Activated CD8-positive, alpha-beta T cell treated with anti-CD3 and anti-CD28 coated beads for 36 hours (primary cell): ENCODE measurements around the gene MYH4. TPM values are rescaled to one million over a fixed set of nuclear protein-coding genes. Genes with fewer than 3 reads are reported as not detected.

ENCODE experiments used
- ATAC-seq: fragments of 200-7000 bp; cut with Tn5 transposase; one replicate; pipeline ENCODE4 v1.10.0; 2021; ENCODE audit warnings: mild to moderate bottlenecking, moderate library complexity
- CTCF ChIA-PET: fragments of 350-600 bp; sonication (Branson Sonifier 250); formaldehyde crosslinking; loops from one replicate; lab custom pipeline; 2021; ENCODE audit warnings: antibody characterized with exemption; lab: Charles Lee
- POLR2A ChIA-PET: fragments of 350-600 bp; sonication (Branson Sonifier 250); formaldehyde crosslinking; loops from one replicate; lab custom pipeline; 2021; ENCODE audit warnings: antibody characterized with exemption; lab: Charles Lee
- DNase-seq: peaks from one replicate; pipeline ENCODE4 v3.0.0-alpha.2; 2020
- H3K27ac Mint-ChIP-seq: one replicate; pipeline ENCODE4 v1.8.0; 2021; ENCODE audit warnings: mild to moderate bottlenecking, mixed read lengths
- H3K27me3 Mint-ChIP-seq: one replicate; pipeline ENCODE4 v1.8.0; 2021; ENCODE audit warnings: mixed read lengths
- H3K36me3 Mint-ChIP-seq: one replicate; pipeline ENCODE4 v1.8.0; 2021; ENCODE audit warnings: low read depth, mixed read lengths
- H3K4me1 Mint-ChIP-seq: one replicate; pipeline ENCODE4 v1.8.0; 2021; ENCODE audit warnings: low read depth, mixed read lengths
- H3K4me3 Mint-ChIP-seq: one replicate; pipeline ENCODE4 v1.8.0; 2021; ENCODE audit warnings: mild to moderate bottlenecking, moderate library complexity, mixed read lengths
- H3K9me3 Mint-ChIP-seq: one replicate; pipeline ENCODE4 v1.8.0; 2021; ENCODE audit warnings: mixed read lengths
- CTCF ChIP-seq: fragments of 200-600 bp; IDR thresholded peaks from one replicate; pipeline ENCODE4 v1.8.0; 2022; ENCODE audit warnings: antibody characterized with exemption, mild to moderate bottlenecking
- intact Hi-C: fragments of 100-400 bp; cut with micrococcal nuclease; formaldehyde crosslinking; loops from one replicate; pipeline ENCODE4 v1.10.0; 2022
- total RNA-seq, 2 experiments: library from RNA; stranded (reverse); gene quantifications; one replicate each; pipeline ENCODE4 v1.2.3, GENCODE V29; 2021

MYH4 gene
- total RNA-seq, 2 experiments from 2014 or later, result not detected

GRCh38 chr17:10428781-10429180 is 40.6 kb downstream of the MYH4 start:
- H3K36me3 Mint-ChIP-seq, result no peaks in the 10 kb centered on the region
- H3K4me1 Mint-ChIP-seq, result no peaks in the 10 kb centered on the region
- no peak overlapping the region for H3K27ac Mint-ChIP-seq
- peaks cover 7% of the 10 kb centered on the region for H3K9me3 Mint-ChIP-seq
- no peak overlapping the region for H3K4me3 Mint-ChIP-seq
- no peak for TF ChIP-seq CTCF
- ChIA-PET CTCF (no interaction called here), POLR2A (no interaction called here)
- no peak for DNase-seq
- intact Hi-C loops, result no loop called here
- peaks cover 20% of the 10 kb centered on the region for H3K27me3 Mint-ChIP-seq
- ATAC-seq, result no peak

GRCh38 chr17:10421900-10422542 is 47.3 kb downstream of the MYH4 start, which contains the start of gene MYH8:
Gene MYH8, minus strand, starts transcription at chr17:10421950. Its CDS starts 1,723 bp downstream, at chr17:10420227.
- Mint-ChIP-seq H3K4me1 (no peaks in the 10 kb centered on the region), H3K36me3 (no peaks in the 10 kb centered on the region), H3K27ac (no peak within 1 kb of the TSS), H3K9me3 (no peaks in the 10 kb centered on the region), H3K27me3 (peaks cover 7% of the 10 kb centered on the region), H3K4me3 (no peak within 1 kb of the TSS)
- no peak for TF ChIP-seq CTCF
- DNase-seq (no peak), ATAC-seq (no peak)
- ChIA-PET POLR2A (no interaction called here), CTCF (no interaction called here)
- intact Hi-C loops, result no loop called here

GRCh38 chr17:10421211-10421610 is 48.1 kb downstream of the MYH4 start:
- Mint-ChIP-seq H3K4me3 (no peak overlapping the region), H3K4me1 (no peaks in the 10 kb centered on the region), H3K27me3 (peaks cover 2% of the 10 kb centered on the region), H3K27ac (no peak overlapping the region), H3K9me3 (no peaks in the 10 kb centered on the region), H3K36me3 (no peaks in the 10 kb centered on the region)
- intact Hi-C loops, result no loop called here
- no peak for TF ChIP-seq CTCF
- ChIA-PET POLR2A (no interaction called here), CTCF (interaction anchor here (1.3 kb wide), 1 partner anchor 93 kb away, joined by 5 read pairs; no protein-coding TSS in a partner anchor)
- ATAC-seq (no peak), DNase-seq (no peak)

GRCh38 chr17:10420811-10421210 is 48.5 kb downstream of the MYH4 start:
- Mint-ChIP-seq H3K27ac (no peak overlapping the region), H3K9me3 (no peaks in the 10 kb centered on the region), H3K4me3 (no peak overlapping the region), H3K27me3 (peaks cover 5% of the 10 kb centered on the region), H3K36me3 (no peaks in the 10 kb centered on the region), H3K4me1 (no peaks in the 10 kb centered on the region)
- intact Hi-C loops, result no loop called here
- ATAC-seq, result no peak
- CTCF ChIA-PET, result interaction anchor here (1.3 kb wide), 1 partner anchor 93 kb away, joined by 5 read pairs; no protein-coding TSS in a partner anchor
- POLR2A ChIA-PET, result no interaction called here
- DNase-seq, result no peak
- TF ChIP-seq CTCF, result no peak

GRCh38 chr17:10417431-10417830 is 51.9 kb downstream of the MYH4 start:
- CTCF ChIA-PET, result no interaction called here
- intact Hi-C loops, result no loop called here
- POLR2A ChIA-PET, result no interaction called here
- TF ChIP-seq CTCF, result no peak
- no peak overlapping the region for H3K27ac Mint-ChIP-seq
- no peak for ATAC-seq
- peaks cover 13% of the 10 kb centered on the region for H3K27me3 Mint-ChIP-seq
- no peak overlapping the region for H3K4me3 Mint-ChIP-seq
- no peaks in the 10 kb centered on the region for H3K4me1 Mint-ChIP-seq
- no peaks in the 10 kb centered on the region for H3K9me3 Mint-ChIP-seq
- no peak for DNase-seq
- no peaks in the 10 kb centered on the region for H3K36me3 Mint-ChIP-seq
